Fibroblast of the aortic adventitia (primary cell): ENCODE measurements around the gene CREB3L1. TPM values are rescaled to one million over a fixed set of nuclear protein-coding genes. Genes with fewer than 3 reads are reported as not detected.
"Not testable (repeated sequence)": the region's sequence is repeated elsewhere in the genome, so short reads cannot be mapped to it uniquely, and the experiment has no call there.

Experiments
- DNase-seq: peaks from one replicate; pipeline ENCODE4 v3.0.0-alpha.2; 2010; ENCODE audit warnings: low read depth
- H3K4me3 ChIP-seq: 2 replicates; pipeline ENCODE4 v1.5.1; 2011; ENCODE audit warnings: low read depth, mild to moderate bottlenecking, control low read depth, low read length, moderate library complexity
- CTCF ChIP-seq: IDR thresholded peaks from 2 replicates; pipeline ENCODE4 v1.5.1; 2011; ENCODE audit warnings: mild to moderate bottlenecking, low read length, control low read depth, inconsistent platforms; ENCODE audit not compliant: insufficient read depth
- total RNA-seq: library from RNA; depleted of rRNA; stranded (reverse); fragments of >200 nt; gene quantifications from 2 replicates; pipeline ENCODE4 v1.2.3, GENCODE V29; 2012; ENCODE audit warnings: low replicate concordance

Gene CREB3L1
- total RNA-seq, 1 donor: 37.5 TPM

- H3K4me3 ChIP-seq: no peak overlapping the region
- TF ChIP-seq CTCF: no peak
- DNase-seq: no peak
These were observed 23.4 kb upstream of the CREB3L1 start for GRCh38 chr11:46254133-46254491.

- no peak for TF ChIP-seq CTCF
- DNase-seq: no peak
These were observed 20.9 kb upstream of the CREB3L1 start for GRCh38 chr11:46256540-46257001.

GRCh38 chr11:46259347-46259746 is 18.1 kb upstream of the CREB3L1 start:
- not testable (repeated sequence) for DNase-seq, H3K4me3 ChIP-seq

More at GRCh38 chr11:46256540-46257001, 20.9 kb upstream of the CREB3L1 start:
- no peak overlapping the region for H3K4me3 ChIP-seq

- no peak for TF ChIP-seq CTCF
- DNase-seq: no peak
- H3K4me3 ChIP-seq: no peak overlapping the region
These were observed 17.4 kb upstream of the CREB3L1 start for GRCh38 chr11:46259971-46260560.

DNA sequence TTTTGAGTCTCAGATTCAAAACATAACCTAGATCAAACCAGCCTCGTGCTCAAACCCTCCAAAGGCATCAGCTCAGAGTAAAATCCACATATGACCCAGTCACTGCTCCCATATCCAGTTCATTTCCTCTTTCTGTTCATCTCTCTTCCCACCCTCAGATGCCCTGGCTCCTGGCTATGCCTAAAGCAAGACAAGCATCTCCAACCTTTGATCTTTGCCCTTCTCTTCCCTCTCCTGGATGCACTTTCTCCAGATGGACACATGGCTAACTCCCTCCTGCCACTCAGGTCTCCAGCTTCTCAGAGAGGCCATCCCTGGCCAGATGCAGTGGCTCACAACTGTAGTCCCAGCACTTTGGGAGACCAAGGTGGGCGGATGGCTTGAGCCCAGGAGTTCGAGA is 14.3 kb upstream of the CREB3L1 start:
- TF ChIP-seq CTCF: no peak
- DNase-seq: no peak
- H3K4me3 ChIP-seq: no peak overlapping the region

GRCh38 chr11:46264030-46264429 is 13.4 kb upstream of the CREB3L1 start:
- DNase-seq: no peak
- H3K4me3 ChIP-seq: no peak overlapping the region
- no peak for TF ChIP-seq CTCF

DNA sequence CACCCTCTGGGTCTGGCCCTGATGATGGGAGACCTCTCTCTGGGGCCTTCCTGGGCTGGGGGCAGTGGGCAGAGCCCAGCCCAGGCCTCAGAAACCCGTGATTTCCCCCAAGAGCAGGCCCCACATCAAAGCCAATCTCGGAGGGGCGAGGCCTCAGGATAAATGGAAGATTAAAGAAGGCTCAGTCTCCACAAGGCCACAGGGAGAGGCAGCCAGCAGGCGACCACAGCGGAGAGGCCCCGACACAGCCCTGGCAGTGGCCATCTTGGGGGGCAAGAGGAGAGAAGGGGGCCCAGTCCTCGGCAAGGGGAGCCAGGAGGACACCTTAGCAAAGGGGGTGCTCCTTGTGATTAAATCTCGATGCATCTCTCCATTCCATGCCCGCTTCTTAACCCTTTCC is 12.5 kb upstream of the CREB3L1 start:
- H3K4me3 ChIP-seq: no peak overlapping the region
- TF ChIP-seq CTCF: no peak
- no peak for DNase-seq
